PFSK-1 (cell line): ENCODE measurements around the gene PGLYRP2.

ENCODE experiments used
- FOXP2 ChIP-seq: optimal IDR thresholded peaks from 2 replicates; pipeline ENCODE3; 2011; ENCODE audit warnings: borderline replicate concordance, control low read depth, inconsistent platforms; ENCODE audit not compliant: insufficient read depth; ENCODE audit errors: extremely low read length, extremely low read depth
- POLR2AphosphoS5 ChIP-seq: IDR thresholded peaks from 2 replicates; pipeline ENCODE4 v1.6.1; 2012; ENCODE audit warnings: low read depth, mild to moderate bottlenecking, control low read depth, low read length, moderate library complexity

GRCh38 chr19:15468675-15469512, 10.4 kb downstream of the PGLYRP2 start:
- TF ChIP-seq POLR2AphosphoS5, result no peak
- TF ChIP-seq FOXP2, result no peak
